Measurements from ENCODE around the gene ADGRG3.
"Not testable (repeated sequence)": the region's sequence is repeated elsewhere in the genome, so short reads cannot be mapped to it uniquely, and the experiment has no call there.

Gene ADGRG3

DNA sequence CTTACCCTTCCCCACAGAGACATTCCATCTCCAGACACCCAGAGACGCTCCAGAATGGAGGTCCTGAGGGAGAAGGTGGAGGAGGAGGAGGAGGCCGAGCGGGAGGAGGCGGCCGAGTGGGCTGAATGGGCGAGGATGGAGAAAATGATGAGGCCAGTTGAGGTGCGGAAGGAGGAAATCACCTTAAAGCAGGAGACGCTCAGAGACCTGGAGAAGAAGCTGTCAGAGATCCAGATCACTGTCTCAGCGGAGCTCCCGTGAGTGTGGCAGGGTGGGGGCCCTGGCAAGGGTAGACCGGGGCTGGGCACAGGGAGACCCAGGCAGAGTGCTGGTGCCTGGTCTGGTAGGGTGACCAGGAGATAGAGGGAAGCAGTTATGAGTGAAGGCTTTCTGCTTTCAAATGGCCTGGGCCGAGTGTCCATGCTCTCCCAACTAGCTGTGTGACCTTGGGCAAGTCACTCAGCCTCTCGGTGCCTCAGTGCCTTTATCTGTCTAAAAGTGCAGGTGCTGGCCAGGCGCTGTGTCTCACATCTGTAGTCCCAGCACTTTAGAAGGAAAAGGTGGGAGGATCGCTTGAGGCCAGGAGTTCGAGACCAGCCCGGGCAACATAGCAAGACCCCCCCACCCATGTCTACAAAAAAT lies 29.9 kb downstream of the ADGRG3 start:
- no peak for FAIRE-seq

DNA sequence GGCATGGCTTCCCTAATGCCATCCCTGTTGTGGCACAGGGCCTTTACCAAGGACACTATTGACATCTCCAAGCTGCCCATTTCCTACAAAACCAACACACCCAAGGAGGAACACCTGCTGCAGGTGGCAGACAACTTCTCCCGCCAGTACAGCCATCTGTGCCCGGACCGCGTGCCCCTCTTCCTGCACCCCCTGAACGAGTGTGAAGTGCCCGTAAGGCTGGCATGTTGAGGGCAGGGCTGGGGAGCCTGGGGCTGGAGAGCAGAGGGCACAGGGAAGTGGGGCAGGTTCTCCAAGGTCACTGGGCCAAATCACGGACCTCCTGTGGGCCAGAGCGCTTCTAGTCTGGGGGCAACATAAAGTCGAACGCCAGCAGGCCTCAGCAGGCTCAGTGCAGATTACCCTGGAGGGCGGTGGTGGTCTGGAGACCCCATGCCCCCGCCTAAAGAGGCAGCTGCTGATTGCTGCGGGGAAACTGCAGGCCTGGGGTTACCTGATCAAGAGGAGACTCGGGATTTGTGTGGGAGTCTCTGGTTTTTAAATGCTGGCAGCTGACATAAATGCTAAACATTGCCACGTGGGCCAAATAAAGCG lies 30.8 kb downstream of the ADGRG3 start:
- no peak for FAIRE-seq

DNA sequence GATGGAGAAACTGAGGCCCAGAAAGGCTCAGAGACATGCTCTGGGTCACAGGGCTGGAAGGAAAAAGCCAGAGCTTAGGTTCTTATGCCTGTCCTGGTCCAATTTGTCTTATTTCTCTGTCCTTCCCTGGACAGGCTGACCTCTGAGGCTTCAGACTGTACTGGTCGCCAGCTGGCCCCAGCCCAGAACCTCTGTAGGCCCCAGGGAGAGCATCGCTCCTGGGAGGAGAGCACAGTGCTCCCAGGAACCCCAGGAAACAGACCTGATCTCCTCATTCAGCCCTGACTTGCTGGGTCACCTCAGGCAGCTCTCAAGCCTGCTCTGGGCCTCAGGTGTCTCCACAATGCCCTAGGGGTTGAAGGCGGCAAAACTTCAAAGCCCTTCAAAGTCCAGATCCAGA lies 31.4 kb downstream of the ADGRG3 start:
- FAIRE-seq, result no peak

DNA sequence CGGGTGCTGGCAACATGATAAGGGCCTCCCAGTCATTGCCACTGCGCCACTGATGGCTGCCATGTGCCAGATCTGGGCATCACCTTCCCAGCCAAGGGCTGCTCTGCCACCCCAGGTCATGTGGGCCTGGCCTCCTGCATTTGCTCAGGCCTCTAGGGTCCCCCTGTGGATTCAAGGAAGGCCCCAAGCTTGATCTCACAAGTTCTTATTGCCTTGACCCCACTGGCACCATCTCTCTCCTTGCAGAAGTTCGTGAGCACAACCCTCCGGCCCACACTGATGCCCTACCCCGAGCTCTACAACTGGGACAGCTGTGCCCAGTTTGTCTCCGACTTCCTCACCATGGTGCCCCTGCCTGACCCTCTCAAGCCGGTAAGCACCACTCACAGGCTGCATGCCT lies 31.8 kb downstream of the ADGRG3 start:
- no peak for FAIRE-seq

DNA sequence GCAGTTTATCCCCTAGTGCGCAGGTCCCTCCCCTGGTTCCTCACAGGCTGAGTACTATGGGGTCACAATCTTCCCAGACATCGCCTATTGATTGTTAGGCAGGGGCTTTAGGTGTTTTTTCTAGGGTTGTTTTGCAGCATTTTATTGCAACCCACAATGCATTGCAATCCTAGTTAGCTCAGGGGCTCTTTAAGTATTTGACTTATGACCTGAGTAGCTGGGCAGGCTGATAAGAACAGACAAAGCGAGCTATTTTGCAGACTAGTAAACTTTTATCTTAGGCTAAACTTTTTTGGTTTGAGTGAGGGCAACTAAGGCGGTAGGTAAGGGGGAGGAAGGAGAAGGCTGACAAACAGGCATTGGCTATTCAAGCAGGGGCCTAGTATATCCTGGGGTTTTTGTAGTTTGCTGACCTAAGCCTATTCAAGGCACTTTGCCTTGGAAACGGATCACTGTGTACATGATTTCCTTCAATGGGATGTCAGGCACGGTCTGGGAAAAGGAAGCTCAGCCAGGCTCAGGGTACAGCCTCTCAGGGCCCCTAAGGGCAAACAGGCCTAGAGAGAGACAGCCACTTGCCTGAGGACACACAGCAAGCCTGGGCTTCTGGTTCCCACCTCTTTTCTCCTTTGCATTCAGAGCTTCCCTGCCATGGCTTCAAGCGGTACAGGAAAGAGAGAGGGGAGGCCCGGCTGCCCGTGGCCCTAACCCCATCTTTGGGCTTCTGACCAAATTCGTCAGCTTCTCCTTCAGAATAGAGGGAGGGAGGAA lies 32.9 kb downstream of the ADGRG3 start:
- FAIRE-seq, result no peak

DNA sequence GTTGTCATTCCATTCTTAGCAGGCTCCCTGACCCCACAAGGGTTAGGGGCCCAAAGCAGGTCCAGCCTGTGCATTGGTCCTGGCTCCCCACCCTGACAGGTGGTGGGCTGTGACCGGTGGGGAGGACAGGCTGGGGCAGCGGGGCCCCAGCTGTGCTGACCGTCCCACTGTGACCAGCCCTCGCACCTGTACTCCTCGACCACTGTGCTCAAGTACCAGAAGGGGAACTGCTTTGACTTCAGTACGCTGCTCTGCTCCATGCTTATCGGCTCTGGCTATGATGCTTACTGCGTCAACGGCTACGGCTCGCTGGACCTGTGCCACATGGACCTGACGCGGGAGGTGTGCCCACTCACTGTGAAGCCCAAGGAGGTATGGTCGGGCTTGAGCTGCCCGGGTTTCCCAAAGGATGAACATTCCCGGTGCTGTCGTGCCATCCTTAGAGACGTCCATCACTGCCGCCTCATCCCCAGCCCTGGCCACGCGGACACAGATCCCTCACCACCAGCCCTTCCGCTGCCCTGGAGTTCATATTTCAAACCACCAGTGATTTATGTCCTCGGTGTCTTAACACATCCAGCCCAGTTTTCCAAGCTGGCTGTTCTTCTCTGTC lies 33.8 kb downstream of the ADGRG3 start:
- FAIRE-seq, result no peak

DNA sequence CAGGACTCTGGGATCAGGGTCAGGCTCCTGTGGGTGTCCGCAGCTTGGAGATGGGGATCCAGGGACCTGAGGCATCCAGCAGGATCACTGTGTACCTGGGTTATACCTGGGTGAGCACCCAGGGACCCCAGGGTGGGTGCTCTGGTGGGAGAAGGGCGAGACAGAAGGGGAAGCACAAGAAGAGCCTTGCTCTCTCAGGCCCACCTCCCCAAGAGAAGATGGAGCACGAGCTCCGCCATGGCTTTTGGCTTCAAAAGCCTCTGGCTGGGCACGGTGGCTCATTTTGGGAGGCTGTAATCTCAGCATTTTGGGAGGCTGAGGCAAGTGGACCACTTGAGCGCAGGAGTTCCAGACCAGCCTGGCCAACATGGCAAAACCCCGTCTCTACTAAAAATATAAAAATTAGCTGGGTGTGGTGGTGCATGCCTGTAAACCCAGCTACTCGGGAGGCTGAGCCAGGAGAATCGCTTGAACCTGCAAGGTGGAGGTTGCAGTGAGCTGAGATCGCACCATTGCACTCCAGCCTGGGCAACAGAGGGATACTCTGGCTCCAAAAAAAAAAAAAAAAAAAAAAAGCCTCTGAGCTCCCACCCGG lies 35.4 kb downstream of the ADGRG3 start:
- no peak for FAIRE-seq

DNA sequence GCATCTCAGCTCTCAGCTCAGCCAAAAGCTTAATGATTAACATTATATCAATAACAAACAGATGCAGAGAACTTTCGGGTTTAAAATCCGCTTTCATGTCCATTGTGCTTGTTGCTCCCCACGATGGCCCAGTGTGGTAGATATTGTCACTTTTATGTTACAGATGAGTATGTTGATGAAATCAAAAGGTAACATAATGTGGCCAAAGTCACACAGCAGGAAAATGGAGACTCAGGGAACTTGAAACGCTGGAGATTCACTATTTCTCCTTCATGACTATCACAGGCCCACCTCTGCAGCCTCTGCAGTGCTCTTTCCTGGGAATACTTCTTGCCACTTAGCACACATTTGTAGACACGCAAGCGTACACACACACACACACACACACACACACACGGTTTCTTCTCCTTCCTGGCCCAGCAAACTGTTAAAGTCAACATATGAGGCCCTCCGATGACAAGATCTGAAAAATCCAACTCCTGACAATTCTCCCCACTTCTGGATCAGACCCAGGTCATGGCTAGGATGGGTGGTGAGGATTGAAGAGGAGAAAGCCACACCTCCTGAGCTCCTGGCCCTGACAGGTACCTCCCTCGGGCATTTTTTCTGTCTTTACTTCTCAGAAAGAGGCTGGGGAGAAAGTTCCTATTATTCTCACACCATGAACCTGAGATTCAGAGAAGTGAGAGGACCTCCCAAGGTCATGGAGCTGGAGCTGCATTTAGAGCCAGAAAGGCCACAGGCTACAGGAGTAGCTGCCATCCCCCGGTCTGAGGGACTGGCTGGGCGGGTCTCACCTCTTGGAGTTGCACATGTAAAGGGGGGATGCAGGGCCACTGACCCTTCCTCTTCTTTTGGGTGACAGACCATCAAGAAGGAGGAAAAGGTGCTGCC lies 36.2 kb downstream of the ADGRG3 start:
- no peak for FAIRE-seq

DNA sequence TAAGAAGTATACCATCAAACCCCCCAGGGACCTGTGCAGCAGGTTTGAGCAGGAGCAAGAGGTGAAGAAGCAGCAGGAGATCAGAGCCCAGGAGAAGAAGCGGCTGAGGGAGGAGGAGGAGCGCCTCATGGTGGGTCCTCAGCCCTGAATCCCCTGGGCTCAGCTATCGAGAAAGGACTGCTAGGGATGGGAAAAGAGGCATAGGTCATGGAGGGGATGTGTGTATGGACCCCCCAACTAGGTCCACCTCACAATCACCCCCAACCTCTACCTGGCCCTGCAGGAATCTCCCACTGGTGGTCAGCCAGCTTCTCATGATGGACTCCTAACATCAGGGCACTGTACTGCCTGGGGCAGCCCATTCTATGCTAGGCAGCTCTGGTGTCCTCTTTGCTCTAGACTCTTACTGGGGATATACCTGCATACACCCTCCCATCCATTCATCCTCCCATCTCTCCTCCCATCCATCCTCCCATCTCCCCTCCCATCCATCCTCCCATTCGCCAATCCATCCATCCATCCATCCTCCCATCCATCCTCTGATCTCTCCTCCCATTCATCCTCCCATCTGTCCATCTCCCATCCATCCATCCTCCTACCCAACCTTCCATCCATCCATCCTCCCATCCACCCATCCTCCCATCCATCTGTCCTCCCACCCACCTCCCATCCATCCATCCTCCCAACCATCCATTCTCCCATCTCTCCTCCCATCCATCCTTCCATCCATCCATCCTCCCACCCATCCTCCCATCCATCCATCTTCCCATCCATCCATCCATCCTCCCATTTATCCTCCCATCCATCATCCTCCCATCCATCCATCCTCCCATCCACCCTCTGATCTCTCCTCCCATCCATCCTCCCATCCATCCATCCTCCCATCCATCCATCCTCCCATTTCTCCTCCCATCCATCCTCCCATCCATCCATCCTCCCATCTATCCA lies 37.1 kb downstream of the ADGRG3 start:
- FAIRE-seq, result no peak

DNA sequence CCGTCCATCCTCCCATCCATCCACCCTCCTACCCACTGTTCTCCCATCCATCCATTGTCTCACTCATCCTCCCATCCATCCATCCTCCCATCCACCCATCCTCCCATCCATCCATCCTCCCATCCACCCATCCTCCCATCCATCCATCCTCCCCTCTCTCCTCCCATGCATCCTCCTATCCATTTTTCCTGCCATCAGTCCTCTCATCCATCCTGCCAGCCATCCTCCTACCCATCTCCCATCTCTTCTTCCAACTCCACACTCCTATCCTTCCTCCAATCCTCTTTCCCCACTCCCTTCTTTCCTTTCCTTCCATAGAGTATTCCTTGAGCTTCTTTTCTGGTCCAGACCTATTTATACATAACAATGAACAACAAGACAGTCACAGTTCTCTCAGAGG lies 38.6 kb downstream of the ADGRG3 start:
- no peak for FAIRE-seq

DNA sequence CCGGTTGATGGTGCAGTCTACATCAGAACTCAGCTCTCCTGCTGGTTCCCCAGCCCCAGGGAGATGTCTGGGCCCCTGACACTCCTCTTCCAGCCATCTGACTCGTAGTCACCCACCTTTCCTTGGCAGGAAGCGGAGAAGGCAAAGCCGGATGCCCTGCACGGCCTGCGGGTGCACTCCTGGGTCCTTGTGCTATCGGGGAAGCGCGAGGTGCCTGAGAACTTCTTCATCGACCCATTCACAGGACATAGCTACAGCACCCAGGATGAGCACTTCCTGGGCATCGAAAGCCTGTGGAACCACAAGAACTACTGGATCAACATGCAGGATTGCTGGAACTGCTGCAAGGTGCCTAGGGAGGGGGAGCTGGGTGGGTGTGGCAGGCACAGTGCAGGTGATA lies 39.2 kb downstream of the ADGRG3 start:
- FAIRE-seq, result no peak

DNA sequence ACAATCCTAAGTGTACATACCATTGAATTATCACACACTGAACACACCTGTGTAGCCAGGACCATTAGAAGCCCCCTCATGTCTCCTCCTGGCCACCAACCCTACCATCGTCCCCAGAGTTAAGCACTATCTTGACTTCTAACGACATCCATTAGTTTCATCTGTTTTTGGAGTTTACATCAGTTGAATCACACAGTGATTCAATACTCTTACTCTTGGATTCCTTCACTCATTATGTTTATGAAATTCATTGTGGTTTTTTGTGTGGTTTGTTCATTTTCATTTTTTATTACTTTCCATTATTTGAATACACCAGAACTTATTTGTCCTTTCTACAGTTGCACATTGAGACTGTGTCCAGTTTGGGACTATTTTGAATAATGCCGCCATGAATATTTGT lies 40.1 kb downstream of the ADGRG3 start:
- FAIRE-seq, result no peak

DNA sequence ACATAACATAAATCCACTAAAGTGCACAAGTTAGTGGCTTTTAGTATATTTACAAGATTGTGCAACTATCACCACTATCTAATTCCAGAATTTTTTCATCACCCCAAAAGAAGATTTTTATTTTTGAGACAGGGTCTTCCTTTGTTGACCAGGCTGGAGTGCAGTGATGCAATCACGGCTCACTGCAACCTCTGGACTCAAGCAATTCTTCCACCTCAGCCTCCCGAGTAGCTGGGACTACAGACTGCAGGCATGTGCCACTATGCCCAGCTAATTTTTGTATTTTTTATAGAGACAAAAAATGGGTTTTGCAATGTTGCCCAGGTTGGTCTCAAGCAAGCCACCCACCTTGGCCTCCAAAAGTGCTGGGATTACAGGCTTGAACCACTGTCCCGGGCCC lies 41.6 kb downstream of the ADGRG3 start:
- FAIRE-seq, result no peak

DNA sequence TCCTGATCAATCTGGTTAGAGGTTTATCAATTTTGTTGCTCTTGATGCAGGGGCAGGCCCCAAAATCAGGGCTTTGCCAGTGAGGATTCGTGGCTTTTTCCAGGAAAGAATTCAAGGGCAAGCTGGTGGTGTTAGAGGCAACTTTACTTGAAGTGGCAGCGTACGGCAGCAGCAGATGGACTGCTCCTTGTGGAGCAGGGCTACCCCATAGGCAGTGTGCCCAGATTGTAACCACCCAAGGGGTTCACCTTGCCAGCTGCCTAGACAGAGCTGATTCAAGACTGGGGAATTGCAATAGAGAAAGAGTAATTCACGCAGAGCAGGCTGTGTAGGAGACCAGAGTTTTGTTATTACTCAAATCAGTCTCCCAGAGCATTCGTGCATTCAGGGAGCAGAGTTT lies 43.2 kb downstream of the ADGRG3 start:
- FAIRE-seq, result no peak

DNA sequence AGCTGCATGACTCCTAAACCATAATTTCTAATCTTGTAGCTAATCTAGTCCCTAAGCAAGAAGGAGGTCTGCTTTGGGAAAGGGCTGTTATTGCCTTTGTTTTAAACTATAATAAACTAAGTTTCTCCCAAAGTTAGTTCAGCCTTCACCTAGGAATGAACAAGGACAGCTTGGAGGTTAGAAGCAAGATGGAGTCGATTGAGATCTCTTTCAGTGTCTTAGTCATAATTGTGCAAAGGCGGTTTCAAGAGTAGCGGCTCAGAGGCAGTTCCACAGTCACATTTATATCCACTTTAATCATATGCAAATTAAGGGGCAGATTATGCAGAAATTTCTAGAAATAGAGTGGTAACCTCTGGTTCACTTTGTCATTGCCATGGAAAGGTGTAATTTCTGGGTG lies 43.9 kb downstream of the ADGRG3 start:
- no peak for FAIRE-seq

DNA sequence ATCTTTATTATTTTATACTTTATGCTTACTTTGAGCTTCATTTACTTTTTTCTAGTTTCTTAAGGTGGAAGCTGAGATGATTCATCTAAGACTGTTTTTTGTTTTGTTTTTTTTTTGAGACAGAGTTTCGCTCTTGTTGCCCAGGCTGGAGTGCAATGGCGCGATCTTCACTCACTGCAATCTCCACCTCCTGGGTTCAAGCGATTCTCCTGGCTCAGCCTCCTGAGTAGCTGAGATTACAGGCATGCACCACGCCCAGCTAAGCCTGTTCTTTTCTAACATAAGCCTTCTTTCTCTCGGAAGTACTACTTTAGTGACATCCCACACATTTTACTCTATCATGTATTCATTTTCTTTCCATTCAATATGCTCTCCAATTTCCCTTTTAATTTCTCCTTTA lies 44.5 kb downstream of the ADGRG3 start:
- FAIRE-seq, result not testable (repeated sequence)

DNA sequence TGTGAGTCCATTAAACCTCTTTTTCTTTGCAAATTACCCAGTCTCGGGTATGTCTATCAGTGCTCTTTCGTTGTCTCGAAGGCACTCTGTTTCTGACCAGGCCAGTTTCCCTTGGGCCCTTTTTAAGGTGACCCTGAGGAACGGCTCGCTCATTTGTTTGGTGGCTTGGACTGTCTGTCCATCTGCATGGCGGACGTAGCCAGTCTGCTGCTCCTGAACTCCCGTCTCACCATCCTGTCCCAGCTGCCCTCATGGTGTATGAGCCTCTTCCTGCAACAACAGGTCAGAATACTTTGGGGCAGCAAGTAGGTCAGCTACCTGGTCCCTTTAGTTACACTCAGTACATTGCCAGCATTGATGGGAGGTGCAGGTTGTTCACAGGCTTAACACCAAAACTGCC lies 45.5 kb downstream of the ADGRG3 start:
- no peak for FAIRE-seq

DNA sequence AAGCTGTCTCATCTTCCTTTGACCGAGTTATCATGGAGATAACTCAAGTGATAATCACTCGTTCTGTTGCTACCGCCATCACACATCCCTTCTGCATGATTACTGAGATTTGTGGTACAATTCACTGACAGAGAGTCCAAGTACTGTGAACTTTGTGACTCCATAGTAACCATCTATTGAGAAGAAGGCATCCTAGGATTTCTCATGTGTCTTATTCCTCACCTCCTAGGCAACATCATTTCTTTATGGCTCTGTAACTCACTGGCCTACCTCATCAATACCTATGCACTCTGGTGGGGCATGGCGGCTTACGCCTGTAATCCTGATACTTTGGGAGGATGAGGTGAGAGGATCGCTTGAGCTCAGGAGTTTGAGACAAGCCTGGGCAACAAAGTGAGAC lies 45.9 kb downstream of the ADGRG3 start:
- FAIRE-seq, result no peak

DNA sequence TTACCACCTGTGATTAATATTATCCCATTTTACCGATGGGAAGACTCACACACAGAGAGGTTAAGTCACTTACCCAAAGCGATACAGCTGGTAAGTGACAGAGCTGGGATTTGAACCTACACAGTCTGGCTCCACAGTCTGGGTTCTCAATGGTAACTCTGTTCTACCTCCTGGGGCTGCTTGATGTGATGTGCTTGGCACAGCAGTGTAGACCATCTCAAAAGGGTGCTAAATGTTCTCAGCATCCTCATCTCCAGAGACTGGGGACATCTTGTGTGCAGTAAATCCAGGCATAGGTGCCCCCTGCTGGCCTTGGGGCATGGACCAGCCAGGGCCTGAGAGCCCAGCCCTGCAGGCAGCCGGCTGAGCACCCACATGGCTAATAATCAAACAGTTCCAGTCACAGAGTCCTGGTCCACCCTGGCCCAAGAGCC lies 52.1 kb downstream of the ADGRG3 start:
- no peak for FAIRE-seq

DNA sequence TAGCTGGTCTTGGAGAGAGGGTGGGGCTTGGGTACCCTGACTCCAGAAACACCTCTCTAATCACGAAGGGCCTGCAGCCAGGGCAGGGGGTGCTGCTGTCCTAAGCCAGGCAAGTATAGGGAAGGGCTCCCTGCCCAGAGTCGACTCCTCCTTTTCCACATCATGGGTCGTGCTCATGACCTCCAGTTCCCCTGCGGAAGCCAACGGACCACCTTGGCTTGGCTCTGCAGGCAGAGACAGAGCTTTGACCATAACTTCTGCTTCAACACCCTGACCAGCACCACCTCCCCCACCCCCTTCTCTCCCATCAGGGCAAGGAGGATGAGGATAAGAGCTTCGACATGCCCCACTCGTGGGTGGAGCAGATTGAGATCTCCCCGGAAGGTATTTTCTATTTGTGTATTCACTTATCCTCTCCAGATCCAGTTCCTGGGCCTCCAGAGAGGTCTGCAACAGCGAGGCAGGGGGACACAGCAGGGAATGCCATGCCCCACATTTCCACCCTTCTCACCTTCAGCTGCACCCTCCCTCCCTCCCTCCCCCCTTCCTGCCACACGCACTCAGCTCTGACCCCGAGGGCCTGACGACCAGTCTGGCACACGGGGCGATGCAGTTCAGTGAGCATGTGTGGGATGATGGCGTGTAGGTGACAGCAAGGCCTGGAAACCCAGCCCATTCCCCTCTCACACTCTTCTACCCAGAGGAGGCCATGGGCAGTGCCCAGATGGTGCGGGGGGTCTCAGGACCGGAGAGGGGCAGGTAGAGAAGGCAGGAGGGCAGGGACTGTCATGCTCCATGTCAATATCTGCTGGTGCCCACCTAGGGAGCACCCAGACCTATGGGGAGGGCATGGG lies 53.5 kb downstream of the ADGRG3 start:
- FAIRE-seq, result no peak
